ENCODE results near the gene CDH23.

DNA sequence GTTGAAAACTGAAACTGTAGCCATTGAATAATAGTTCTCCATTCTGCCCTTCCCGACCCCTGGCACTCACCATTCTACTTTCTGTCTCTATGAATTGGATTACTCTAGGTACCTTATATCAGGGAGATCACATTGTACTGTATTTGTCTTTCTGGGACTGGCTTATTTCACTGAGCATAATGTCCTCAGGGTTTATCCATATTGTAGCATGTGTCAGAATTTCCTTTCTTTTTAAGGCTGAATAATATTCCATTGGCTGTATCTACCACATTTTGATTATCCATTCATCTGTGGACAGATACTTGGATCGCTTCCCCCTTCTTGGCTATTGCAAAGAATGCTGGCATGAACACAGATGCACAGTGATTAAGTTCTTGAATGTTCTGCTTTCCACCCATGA, 107.4 kb downstream of the CDH23 start:
- TF ChIP-seq, protein P1, sequence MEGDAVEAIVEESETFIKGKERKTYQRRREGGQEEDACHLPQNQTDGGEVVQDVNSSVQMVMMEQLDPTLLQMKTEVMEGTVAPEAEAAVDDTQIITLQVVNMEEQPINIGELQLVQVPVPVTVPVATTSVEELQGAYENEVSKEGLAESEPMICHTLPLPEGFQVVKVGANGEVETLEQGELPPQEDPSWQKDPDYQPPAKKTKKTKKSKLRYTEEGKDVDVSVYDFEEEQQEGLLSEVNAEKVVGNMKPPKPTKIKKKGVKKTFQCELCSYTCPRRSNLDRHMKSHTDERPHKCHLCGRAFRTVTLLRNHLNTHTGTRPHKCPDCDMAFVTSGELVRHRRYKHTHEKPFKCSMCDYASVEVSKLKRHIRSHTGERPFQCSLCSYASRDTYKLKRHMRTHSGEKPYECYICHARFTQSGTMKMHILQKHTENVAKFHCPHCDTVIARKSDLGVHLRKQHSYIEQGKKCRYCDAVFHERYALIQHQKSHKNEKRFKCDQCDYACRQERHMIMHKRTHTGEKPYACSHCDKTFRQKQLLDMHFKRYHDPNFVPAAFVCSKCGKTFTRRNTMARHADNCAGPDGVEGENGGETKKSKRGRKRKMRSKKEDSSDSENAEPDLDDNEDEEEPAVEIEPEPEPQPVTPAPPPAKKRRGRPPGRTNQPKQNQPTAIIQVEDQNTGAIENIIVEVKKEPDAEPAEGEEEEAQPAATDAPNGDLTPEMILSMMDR (IDR thresholded peaks at IDR 0.05), result no peak
- no peak for TF ChIP-seq POLR2A (IDR thresholded peaks at IDR 0.05)
